Endothelial cell (in vitro differentiated cells): ENCODE data around the gene NXPH1. TPM values are rescaled to one million over a fixed set of nuclear protein-coding genes. Genes with fewer than 3 reads are reported as not detected.
A peak's percentile ranks its signal among the peaks of the same experiment; 100 is the strongest.

Experiments
- DNase-seq: peaks from one replicate; pipeline ENCODE4 v3.0.0; 2021; ENCODE audit warnings: low spot score
- H3K27ac Mint-ChIP-seq: one replicate; pipeline ENCODE4 v1.8.0; 2021; ENCODE audit warnings: mixed read lengths, inconsistent platforms; ENCODE audit not compliant: unreplicated experiment
- H3K27me3 Mint-ChIP-seq: one replicate; pipeline ENCODE4 v1.8.0; 2021; ENCODE audit warnings: mild to moderate bottlenecking, moderate library complexity, mixed read lengths, inconsistent platforms; ENCODE audit not compliant: unreplicated experiment
- H3K36me3 Mint-ChIP-seq: one replicate; pipeline ENCODE4 v1.8.0; 2021; ENCODE audit warnings: mild to moderate bottlenecking, low read depth, mixed read lengths, inconsistent platforms; ENCODE audit not compliant: unreplicated experiment
- H3K4me1 Mint-ChIP-seq: one replicate; pipeline ENCODE4 v1.8.0; 2021; ENCODE audit warnings: mild to moderate bottlenecking, mixed read lengths, inconsistent platforms; ENCODE audit not compliant: unreplicated experiment
- H3K4me3 Mint-ChIP-seq: one replicate; pipeline ENCODE4 v1.8.0; 2021; ENCODE audit warnings: mild to moderate bottlenecking, mixed read lengths, inconsistent platforms; ENCODE audit not compliant: unreplicated experiment
- H3K9me3 Mint-ChIP-seq: one replicate; pipeline ENCODE4 v1.8.0; 2021; ENCODE audit warnings: mixed read lengths, inconsistent platforms; ENCODE audit not compliant: unreplicated experiment
- total RNA-seq: library from RNA; stranded (reverse); fragmentation: NEBNext Ultra II Directional; extraction: Animal tissue kit (Norgen Biotek cat#: 25700); gene quantifications from one replicate; pipeline ENCODE4 v1.2.1, GENCODE V29; 2021; ENCODE audit not compliant: unreplicated experiment
- TF ChIP-seq, protein P1 (sequence below): fragments of 200-600 bp; sonication (generic); IDR thresholded peaks from one replicate; pipeline ENCODE4 v1.5.0; 2021; ENCODE audit warnings: antibody characterized with exemption; ENCODE audit not compliant: unreplicated experiment

The NXPH1 gene
- total RNA-seq, 1 donor from 2014 or later = not detected

DNA sequence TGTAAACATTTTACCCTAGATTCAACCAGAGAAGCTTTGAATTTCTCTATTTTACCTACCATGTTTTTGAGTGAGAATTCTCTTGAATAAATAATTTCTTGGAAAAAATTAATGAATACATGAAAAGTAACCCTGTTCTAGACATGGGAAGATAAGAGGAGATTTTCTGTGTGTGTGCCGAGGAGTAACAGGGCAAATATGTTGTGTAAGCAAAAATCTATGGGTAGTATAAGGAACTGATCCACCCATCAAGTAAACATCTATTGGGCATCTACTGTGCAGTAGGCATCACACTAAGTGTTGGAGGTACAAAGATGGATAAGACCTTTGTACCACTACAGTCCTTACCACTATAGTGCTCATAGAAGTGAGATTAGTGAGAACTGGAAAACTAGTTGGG, 8.2 kb upstream of the NXPH1 start:
- TF ChIP-seq, protein P1, sequence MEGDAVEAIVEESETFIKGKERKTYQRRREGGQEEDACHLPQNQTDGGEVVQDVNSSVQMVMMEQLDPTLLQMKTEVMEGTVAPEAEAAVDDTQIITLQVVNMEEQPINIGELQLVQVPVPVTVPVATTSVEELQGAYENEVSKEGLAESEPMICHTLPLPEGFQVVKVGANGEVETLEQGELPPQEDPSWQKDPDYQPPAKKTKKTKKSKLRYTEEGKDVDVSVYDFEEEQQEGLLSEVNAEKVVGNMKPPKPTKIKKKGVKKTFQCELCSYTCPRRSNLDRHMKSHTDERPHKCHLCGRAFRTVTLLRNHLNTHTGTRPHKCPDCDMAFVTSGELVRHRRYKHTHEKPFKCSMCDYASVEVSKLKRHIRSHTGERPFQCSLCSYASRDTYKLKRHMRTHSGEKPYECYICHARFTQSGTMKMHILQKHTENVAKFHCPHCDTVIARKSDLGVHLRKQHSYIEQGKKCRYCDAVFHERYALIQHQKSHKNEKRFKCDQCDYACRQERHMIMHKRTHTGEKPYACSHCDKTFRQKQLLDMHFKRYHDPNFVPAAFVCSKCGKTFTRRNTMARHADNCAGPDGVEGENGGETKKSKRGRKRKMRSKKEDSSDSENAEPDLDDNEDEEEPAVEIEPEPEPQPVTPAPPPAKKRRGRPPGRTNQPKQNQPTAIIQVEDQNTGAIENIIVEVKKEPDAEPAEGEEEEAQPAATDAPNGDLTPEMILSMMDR = no peak
- Mint-ChIP-seq H3K27ac (no peak overlapping the region), H3K9me3 (no peaks in the 10 kb centered on the region), H3K36me3 (no peaks in the 10 kb centered on the region), H3K4me1 (no peaks in the 10 kb centered on the region), H3K27me3 (no peaks in the 10 kb centered on the region), H3K4me3 (no peak overlapping the region)
- no peak for DNase-seq

DNA sequence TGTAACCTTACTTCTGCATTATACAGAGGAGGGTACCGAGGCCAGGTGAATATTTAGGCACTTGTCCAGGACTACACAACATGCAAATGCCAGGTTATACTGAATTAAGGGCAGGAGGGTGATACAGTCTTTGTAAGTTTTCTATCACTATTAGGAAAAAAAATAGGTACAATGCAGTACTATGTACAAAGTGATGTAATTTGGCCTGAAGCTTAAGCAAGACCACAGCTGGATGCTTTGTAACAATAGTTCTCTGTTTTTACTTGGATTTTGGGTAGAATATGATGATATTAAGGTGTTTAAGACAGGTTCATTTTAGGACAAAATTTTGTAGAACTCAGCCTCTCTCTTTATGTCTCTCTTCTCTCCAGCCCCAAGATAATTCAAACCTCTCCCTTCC, 2.8 kb upstream of the NXPH1 start:
- Mint-ChIP-seq H3K36me3 (peaks cover 11% of the 10 kb centered on the region), H3K4me1 (peaks cover 16% of the 10 kb centered on the region), H3K4me3 (no peak overlapping the region), H3K9me3 (no peaks in the 10 kb centered on the region), H3K27ac (no peak overlapping the region), H3K27me3 (peaks cover 18% of the 10 kb centered on the region)
- TF ChIP-seq, protein P1 = no peak
- no peak for DNase-seq

DNA sequence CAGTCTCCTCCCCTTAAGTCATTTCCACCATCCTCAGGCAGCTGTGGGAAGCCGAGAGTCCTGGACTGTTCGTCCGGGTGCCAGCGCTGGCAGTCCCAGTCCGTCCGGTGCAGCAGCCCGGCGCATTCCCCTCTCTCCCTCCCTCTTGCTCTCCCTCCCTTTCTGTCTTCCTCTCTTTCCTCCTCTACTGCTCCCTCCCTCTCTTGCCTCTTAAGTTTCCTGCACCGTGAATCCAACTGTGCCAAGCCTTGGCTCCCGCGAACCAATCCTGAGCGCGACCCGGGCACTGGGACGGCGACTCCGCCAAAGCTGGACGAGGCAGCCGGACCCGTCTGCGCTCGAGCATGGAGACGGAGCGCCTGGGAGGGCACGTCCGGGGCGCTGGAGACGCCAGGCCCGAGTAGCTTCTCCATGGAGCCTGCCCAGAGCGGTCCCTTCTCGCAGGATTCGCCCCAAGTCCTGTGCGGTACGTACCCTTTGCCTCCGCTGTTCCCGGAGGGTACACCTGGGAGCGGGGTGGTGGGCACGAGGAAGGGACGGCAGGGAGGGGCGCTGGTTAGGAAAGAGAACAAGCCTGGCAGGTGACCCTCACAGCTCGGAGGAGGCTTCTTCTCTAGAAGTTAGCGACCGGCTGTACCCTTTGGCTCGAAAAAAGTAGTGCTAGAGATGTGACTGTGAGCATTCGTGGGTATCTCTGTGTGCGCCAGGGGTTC, 1.0 kb downstream of the NXPH1 start:
- H3K27ac Mint-ChIP-seq = no peak overlapping the region
- H3K4me1 Mint-ChIP-seq = peaks cover 23% of the 10 kb centered on the region
- TF ChIP-seq, protein P1 = no peak
- no peaks in the 10 kb centered on the region for H3K9me3 Mint-ChIP-seq
- H3K27me3 Mint-ChIP-seq = peaks cover 30% of the 10 kb centered on the region
- H3K36me3 Mint-ChIP-seq = peaks cover 11% of the 10 kb centered on the region
- DNase-seq = peak; percentile 23
- peak overlapping the region; percentile 81 for H3K4me3 Mint-ChIP-seq

DNA sequence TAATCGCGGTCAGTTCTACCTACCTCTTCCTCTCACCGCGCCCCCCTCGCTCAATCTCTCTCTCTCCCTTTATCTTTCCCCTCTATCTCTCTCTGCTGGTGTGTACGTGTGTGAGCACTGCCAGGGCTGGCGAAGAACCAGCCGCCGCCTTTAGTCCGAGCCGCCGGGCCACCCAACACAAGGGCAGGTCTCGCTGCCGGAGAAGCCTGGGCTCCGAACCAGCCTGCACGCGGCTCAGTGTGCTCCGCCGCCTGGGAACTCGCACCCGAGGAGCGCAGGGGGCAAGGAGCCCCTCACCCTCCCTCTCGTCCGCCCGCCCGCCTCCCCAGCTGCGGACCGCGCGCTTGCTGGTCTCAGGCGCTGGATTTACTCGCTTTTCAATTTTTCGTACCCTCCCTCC, 1.7 kb downstream of the NXPH1 start:
- no peak overlapping the region for H3K4me3 Mint-ChIP-seq
- H3K9me3 Mint-ChIP-seq = no peaks in the 10 kb centered on the region
- H3K4me1 Mint-ChIP-seq = peaks cover 23% of the 10 kb centered on the region
- H3K36me3 Mint-ChIP-seq = peaks cover 11% of the 10 kb centered on the region
- peaks cover 30% of the 10 kb centered on the region for H3K27me3 Mint-ChIP-seq
- TF ChIP-seq, protein P1 = no peak
- H3K27ac Mint-ChIP-seq = no peak overlapping the region
- DNase-seq = no peak
